LNCaP clone FGC (cell line): ENCODE results near the gene ASTN2.

ENCODE experiments used
- DNase-seq: peaks from one replicate; pipeline ENCODE4 v3.0.0-alpha.2; 2011; ENCODE audit warnings: low read depth
- H3K4me3 ChIP-seq: 2 replicates; pipeline ENCODE4 v1.5.1; 2011; ENCODE audit warnings: mild to moderate bottlenecking, low read depth, low read length, control low read depth
- CTCF ChIP-seq: IDR thresholded peaks from 2 replicates; pipeline ENCODE4 v1.5.1; 2012; ENCODE audit warnings: mild to moderate bottlenecking; ENCODE audit not compliant: control insufficient read depth, insufficient read depth; ENCODE audit errors: extremely low read depth

ASTN2 gene

GRCh38 chr9:117435630-117436261, 20.9 kb upstream of the ASTN2 start:
- no peak for TF ChIP-seq CTCF
- DNase-seq = no peak
- no peak overlapping the region for H3K4me3 ChIP-seq

GRCh38 chr9:117434566-117434965, 19.7 kb upstream of the ASTN2 start:
- H3K4me3 ChIP-seq = no peak overlapping the region
- no peak for TF ChIP-seq CTCF
- no peak for DNase-seq

- H3K4me3 ChIP-seq = no peak overlapping the region
- no peak for TF ChIP-seq CTCF
- DNase-seq = no peak
Measured at GRCh38 chr9:117430813-117431212, 16.0 kb upstream of the ASTN2 start.

- TF ChIP-seq CTCF = no peak
- no peak for DNase-seq
- H3K4me3 ChIP-seq = no peak overlapping the region
Measured at GRCh38 chr9:117427357-117427913, 12.6 kb upstream of the ASTN2 start.

- no peak for TF ChIP-seq CTCF
- no peak overlapping the region for H3K4me3 ChIP-seq
- DNase-seq = no peak
Measured at GRCh38 chr9:117425566-117425965, 10.7 kb upstream of the ASTN2 start.

GRCh38 chr9:117424291-117424690, 9.4 kb upstream of the ASTN2 start:
- no peak for TF ChIP-seq CTCF
- DNase-seq = no peak
- no peak overlapping the region for H3K4me3 ChIP-seq

- no peak for TF ChIP-seq CTCF
- no peak overlapping the region for H3K4me3 ChIP-seq
- DNase-seq = no peak
Measured at GRCh38 chr9:117418111-117418510, 3.3 kb upstream of the ASTN2 start.
